ENCODE measurements around the gene PTPRO.

GRCh38 chr12:15474766-15475165 lies 152.5 kb downstream of the PTPRO start:
- TF ChIP-seq CTCF (IDR thresholded peaks at IDR 0.05) (no peak), POLR2A (IDR thresholded peaks at IDR 0.05) (no peak)
